Measurements from ENCODE around the gene MRPL18.
"Not testable (repeated sequence)": the region's sequence is repeated elsewhere in the genome, so short reads cannot be mapped to it uniquely, and the experiment has no call there.

Gene MRPL18

GRCh38 chr6:159823953-159824352 lies 33.7 kb downstream of the MRPL18 start:
- no peak overlapping the region for H3K27ac ChIP-seq
- no peak for DNase-seq
- no peak overlapping the region for H3K4me3 ChIP-seq (ENCODE audit: low read depth, low read length)
- no peaks in the 10 kb centered on the region for H3K36me3 ChIP-seq
- no peaks in the 10 kb centered on the region for H3K9me3 ChIP-seq (ENCODE audit: severe bottlenecking)
- H3K27me3 ChIP-seq (ENCODE audit: insufficient read depth, low read depth, severe bottlenecking) = no peaks in the 10 kb centered on the region
- no peak for TF ChIP-seq CTCF (IDR thresholded peaks at IDR 0.05; ENCODE audit: low read depth, low read length)

GRCh38 chr6:159824690-159825089 lies 34.4 kb downstream of the MRPL18 start:
- H3K36me3 ChIP-seq; H3K27me3 ChIP-seq (ENCODE audit: insufficient read depth, low read depth, severe bottlenecking); H3K4me3 ChIP-seq (ENCODE audit: low read depth, low read length); DNase-seq; H3K27ac ChIP-seq; H3K9me3 ChIP-seq (ENCODE audit: severe bottlenecking): not testable (repeated sequence)

GRCh38 chr6:159826004-159826403 lies 35.7 kb downstream of the MRPL18 start:
- no peak for TF ChIP-seq CTCF (IDR thresholded peaks at IDR 0.05; ENCODE audit: low read depth, low read length)
- no peak overlapping the region for H3K27ac ChIP-seq
- H3K27me3 ChIP-seq (ENCODE audit: insufficient read depth, low read depth, severe bottlenecking) = no peaks in the 10 kb centered on the region
- DNase-seq = no peak
- no peaks in the 10 kb centered on the region for H3K36me3 ChIP-seq
- H3K4me3 ChIP-seq (ENCODE audit: low read depth, low read length) = no peak overlapping the region
- H3K9me3 ChIP-seq (ENCODE audit: severe bottlenecking) = no peaks in the 10 kb centered on the region

GRCh38 chr6:159826968-159827647 lies 36.8 kb downstream of the MRPL18 start:
- no peak for DNase-seq
- no peak overlapping the region for H3K27ac ChIP-seq
- no peaks in the 10 kb centered on the region for H3K27me3 ChIP-seq (ENCODE audit: insufficient read depth, low read depth, severe bottlenecking)
- TF ChIP-seq CTCF (IDR thresholded peaks at IDR 0.05; ENCODE audit: low read depth, low read length) = no peak
- no peak overlapping the region for H3K4me3 ChIP-seq (ENCODE audit: low read depth, low read length)
- H3K36me3 ChIP-seq = no peaks in the 10 kb centered on the region
- no peaks in the 10 kb centered on the region for H3K9me3 ChIP-seq (ENCODE audit: severe bottlenecking)

- no peak for DNase-seq
Measured at GRCh38 chr6:159828074-159828473, 37.8 kb downstream of the MRPL18 start.

GRCh38 chr6:159829526-159829925 lies 39.3 kb downstream of the MRPL18 start:
- no peak overlapping the region for H3K27ac ChIP-seq
- no peaks in the 10 kb centered on the region for H3K36me3 ChIP-seq
- DNase-seq = no peak
- no peak overlapping the region for H3K4me3 ChIP-seq (ENCODE audit: low read depth, low read length)
- no peaks in the 10 kb centered on the region for H3K9me3 ChIP-seq (ENCODE audit: severe bottlenecking)
- TF ChIP-seq CTCF (IDR thresholded peaks at IDR 0.05; ENCODE audit: low read depth, low read length) = no peak
- no peaks in the 10 kb centered on the region for H3K27me3 ChIP-seq (ENCODE audit: insufficient read depth, low read depth, severe bottlenecking)

More at GRCh38 chr6:159828074-159828473, 37.8 kb downstream of the MRPL18 start:
- Histone ChIP-seq H3K27ac (no peak overlapping the region), H3K36me3 (no peaks in the 10 kb centered on the region), H3K9me3 (ENCODE audit: severe bottlenecking) (no peaks in the 10 kb centered on the region), H3K27me3 (ENCODE audit: insufficient read depth, low read depth, severe bottlenecking) (no peaks in the 10 kb centered on the region), H3K4me3 (ENCODE audit: low read depth, low read length) (no peak overlapping the region)
- no peak for TF ChIP-seq CTCF (IDR thresholded peaks at IDR 0.05; ENCODE audit: low read depth, low read length)
